ENCODE data around the gene AKAP17A. TPM values are rescaled to one million over a fixed set of nuclear protein-coding genes. Genes with fewer than 3 reads are reported as not detected.

AKAP17A gene
- total RNA-seq, 1 experiment from 2014 or later, result 35.4 TPM

DNA sequence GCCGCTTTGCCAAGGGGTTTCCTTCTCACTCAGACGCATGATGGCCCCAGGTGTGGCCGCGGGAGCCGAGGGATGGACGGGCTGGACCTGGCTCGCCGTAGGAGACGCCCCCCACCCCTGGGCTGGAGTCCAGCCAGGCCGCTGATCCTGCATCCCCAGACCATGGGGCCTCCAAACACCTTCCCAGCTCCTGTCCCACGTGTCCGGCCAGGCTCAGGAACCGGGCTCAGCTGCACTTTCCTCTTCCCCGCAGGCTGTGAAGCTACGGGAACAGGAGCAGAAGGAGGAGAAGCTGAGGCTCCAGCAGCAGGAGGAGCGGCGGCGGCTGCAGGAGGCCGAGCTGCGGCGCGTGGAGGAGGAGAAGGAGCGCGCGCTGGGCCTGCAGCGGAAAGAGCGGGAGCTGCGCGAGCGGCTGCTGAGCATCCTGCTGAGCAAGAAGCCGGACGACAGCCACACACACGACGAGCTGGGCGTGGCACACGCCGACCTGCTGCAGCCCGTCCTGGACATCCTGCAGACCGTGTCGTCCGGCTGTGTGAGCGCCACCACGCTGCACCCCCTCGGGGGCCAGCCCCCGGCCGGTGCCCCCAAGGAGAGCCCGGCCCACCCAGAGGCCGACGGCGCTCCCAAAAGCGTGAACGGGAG is 9.1 kb downstream of the AKAP17A start:
- Histone ChIP-seq H3K9me2 (ENCODE audit: insufficient read depth) (no peaks in the 10 kb centered on the region), H3K4me1 (ENCODE audit: control insufficient read depth in 1 of 2, insufficient read depth in 2 of 2, low read length in 2 of 2) (no peaks in the 10 kb centered on the region), H3K4me2 (ENCODE audit: low read length) (no peak overlapping the region), H3K4me3 (replicated peaks in 1 of 2; ENCODE audit: low read depth in 1 of 2, low read length in 2 of 2) (no peak overlapping the region), H3K9me3 (ENCODE audit: control insufficient read depth in 1 of 2, insufficient read depth in 1 of 2, low read depth in 1 of 2, low read length in 2 of 2) (no peaks in the 10 kb centered on the region), H3K36me3 (ENCODE audit: control insufficient read depth in 1 of 2, insufficient read depth in 2 of 2, low read length in 2 of 2) (peaks cover 17 to 33% of the 10 kb centered on the region in 2 experiments; a peak in 2 of 4 replicates), H3K27ac (ENCODE audit: low read depth, low read length) (no peak overlapping the region), H2AFZ (ENCODE audit: low read depth, low read length, poor library complexity, severe bottlenecking) (no peak overlapping the region), H4K20me1 (ENCODE audit: insufficient read depth) (no peaks in the 10 kb centered on the region), H3K9ac (ENCODE audit: low read length) (no peak overlapping the region), H3K79me2 (ENCODE audit: insufficient read depth, low read length) (peaks cover 30% of the 10 kb centered on the region), H3K27me3 (ENCODE audit: insufficient read depth, low read length) (no peaks in the 10 kb centered on the region)
- ChIA-PET RAD21 (ENCODE audit: low non-redundant PET in 1 of 2, low total read pairs in 2 of 2, uncharacterized antibody in 2 of 2, unreplicated experiment in 2 of 2) (no interaction called here), POLR2A (no interaction called here), CTCF (no interaction called here)
- DNase-seq (ENCODE audit: low read depth, low spot score) (no peak), ATAC-seq (no peak)
- TF ChIP-seq, protein P1, sequence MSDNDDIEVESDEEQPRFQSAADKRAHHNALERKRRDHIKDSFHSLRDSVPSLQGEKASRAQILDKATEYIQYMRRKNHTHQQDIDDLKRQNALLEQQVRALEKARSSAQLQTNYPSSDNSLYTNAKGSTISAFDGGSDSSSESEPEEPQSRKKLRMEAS (IDR thresholded peaks at IDR 0.05), result no peak
- TF ChIP-seq REST (IDR thresholded peaks at IDR 0.05; ENCODE audit: low read depth) (no peak), EGR1 (IDR thresholded peaks at IDR 0.05; ENCODE audit: low read depth) (no peak), ZFX (IDR thresholded peaks at IDR 0.05) (no peak), FOSL1 (IDR thresholded peaks at IDR 0.05; ENCODE audit: low read depth) (no peak), EZH2 (IDR thresholded peaks at IDR 0.05) (no peak), POLR2A (IDR thresholded peaks at IDR 0.05; ENCODE audit: borderline replicate concordance, extremely low read depth, insufficient read depth, insufficient read length) (no peak), CEBPB (IDR thresholded peaks at IDR 0.05; ENCODE audit: low read depth) (no peak), ELF1 (IDR thresholded peaks at IDR 0.05; ENCODE audit: borderline replicate concordance, low read depth) (no peak)
- no TSS peak for BruUV-seq (replicated peaks)
- intact Hi-C loops (cut with micrococcal nuclease), result no loop called here
